Activated naive CD4-positive, alpha-beta T cell treated with anti-CD3 and anti-CD28 coated beads, Interleukin-2, amount 50 U/mL, for 24 hours (primary cell): ENCODE results near the gene GPR39.

ENCODE experiments used
- H3K27ac Mint-ChIP-seq: one replicate; pipeline ENCODE4 v1.8.0; 2021; ENCODE audit warnings: mild to moderate bottlenecking, mixed read lengths
- H3K27me3 Mint-ChIP-seq: one replicate; pipeline ENCODE4 v1.8.0; 2021; ENCODE audit warnings: mixed read lengths
- H3K36me3 Mint-ChIP-seq: one replicate; pipeline ENCODE4 v1.8.0; 2021; ENCODE audit warnings: mixed read lengths
- H3K4me1 Mint-ChIP-seq: one replicate; pipeline ENCODE4 v1.8.0; 2021; ENCODE audit warnings: mixed read lengths
- H3K4me3 Mint-ChIP-seq: one replicate; pipeline ENCODE4 v1.8.0; 2021; ENCODE audit warnings: mild to moderate bottlenecking, mixed read lengths
- H3K9me3 Mint-ChIP-seq: one replicate; pipeline ENCODE4 v1.8.0; 2021; ENCODE audit warnings: mixed read lengths

GPR39 gene

DNA sequence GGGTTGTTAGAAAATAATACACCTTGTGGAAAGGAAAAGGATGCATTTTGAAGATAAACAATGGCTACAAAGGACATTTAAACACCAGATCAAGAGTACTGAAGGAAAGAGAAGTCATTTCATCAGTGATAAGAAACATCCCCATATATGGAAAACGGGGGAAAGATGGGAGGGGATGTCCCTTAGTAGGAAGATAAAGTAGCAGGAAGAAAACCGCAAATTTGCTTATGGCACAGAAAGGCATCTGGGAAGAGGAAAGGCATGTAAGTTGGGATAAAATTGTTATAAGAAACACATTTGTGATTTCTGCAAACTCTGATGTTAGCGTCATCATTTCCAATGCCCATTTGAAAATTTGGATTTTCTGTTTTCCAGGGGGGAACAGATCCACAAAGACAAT lies 263.9 kb downstream of the GPR39 start:
- no peak overlapping the region for H3K27ac Mint-ChIP-seq
- H3K4me1 Mint-ChIP-seq = no peaks in the 10 kb centered on the region
- H3K27me3 Mint-ChIP-seq = peaks cover 1% of the 10 kb centered on the region
- no peak overlapping the region for H3K4me3 Mint-ChIP-seq
- H3K36me3 Mint-ChIP-seq = no peaks in the 10 kb centered on the region
- H3K9me3 Mint-ChIP-seq = no peaks in the 10 kb centered on the region

DNA sequence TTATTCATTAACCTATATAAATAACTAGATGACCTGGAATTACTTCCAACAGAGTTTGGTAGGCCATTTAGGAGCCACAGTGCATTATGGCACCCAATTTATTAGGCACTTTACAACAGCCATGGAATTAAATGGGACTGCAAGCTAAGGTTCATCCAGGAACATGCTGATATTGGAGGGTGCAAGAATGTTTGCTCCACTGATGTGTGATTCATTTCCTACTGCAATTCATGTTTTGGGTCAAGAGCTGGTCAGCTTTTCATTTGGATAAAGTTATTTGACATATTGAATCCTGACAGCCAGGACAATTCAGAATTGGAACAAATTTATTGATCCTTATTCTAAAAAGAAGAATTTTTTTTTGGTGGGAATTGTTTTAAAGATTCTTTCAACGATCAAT lies 265.2 kb downstream of the GPR39 start:
- Mint-ChIP-seq H3K4me3 (no peak overlapping the region), H3K27ac (no peak overlapping the region), H3K27me3 (peaks cover 5% of the 10 kb centered on the region), H3K36me3 (no peaks in the 10 kb centered on the region), H3K4me1 (no peaks in the 10 kb centered on the region), H3K9me3 (peaks cover 4% of the 10 kb centered on the region)

- Mint-ChIP-seq H3K27ac (no peak overlapping the region), H3K4me3 (no peak overlapping the region)
Measured at GRCh38 chr2:132690664-132691303, 274.2 kb downstream of the GPR39 start.

GRCh38 chr2:132691556-132691955 lies 275.0 kb downstream of the GPR39 start:
- Mint-ChIP-seq H3K4me3 (no peak overlapping the region), H3K36me3 (no peaks in the 10 kb centered on the region), H3K9me3 (peaks cover 3% of the 10 kb centered on the region), H3K27me3 (no peaks in the 10 kb centered on the region), H3K27ac (no peak overlapping the region), H3K4me1 (no peaks in the 10 kb centered on the region)

More at GRCh38 chr2:132690664-132691303, 274.2 kb downstream of the GPR39 start:
- Mint-ChIP-seq H3K4me1 (no peaks in the 10 kb centered on the region), H3K27me3 (peaks cover 4% of the 10 kb centered on the region), H3K9me3 (peaks cover 7% of the 10 kb centered on the region), H3K36me3 (no peaks in the 10 kb centered on the region)

GRCh38 chr2:132692816-132693215 lies 276.2 kb downstream of the GPR39 start:
- Mint-ChIP-seq H3K4me3 (no peak overlapping the region), H3K4me1 (no peaks in the 10 kb centered on the region), H3K36me3 (no peaks in the 10 kb centered on the region), H3K9me3 (peaks cover 3% of the 10 kb centered on the region), H3K27ac (no peak overlapping the region), H3K27me3 (no peaks in the 10 kb centered on the region)
